Naive B cell (primary cell): ENCODE measurements around the gene ZBTB20. TPM values are rescaled to one million over a fixed set of nuclear protein-coding genes. Genes with fewer than 3 reads are reported as not detected.
A peak's percentile ranks its signal among the peaks of the same experiment; 100 is the strongest.

Experiments used
- ATAC-seq, 2 donors: fragments of 150-1000 bp; cut with Tn5 transposase; 2 replicates each; pipeline ENCODE4 v1.10.0; 2021; ENCODE audit warnings: low read depth in 2 of 2, mild to moderate bottlenecking in 2 of 2, moderate library complexity in 2 of 2
- DNase-seq: peaks from one replicate; pipeline ENCODE4 v3.0.0; 2022
- H3K27ac Mint-ChIP-seq, 6 donors: one replicate each; pipeline ENCODE4 v1.8.0; 2020 to 2022; ENCODE audit warnings: mild to moderate bottlenecking in 6 of 6, mixed read lengths in 6 of 6, moderate library complexity in 5 of 6, inconsistent platforms in 2 of 6
- H3K27me3 Mint-ChIP-seq, 3 donors: one replicate each; pipeline ENCODE4 v1.8.0; 2021 to 2022; ENCODE audit warnings: mixed read lengths in 3 of 3, mild to moderate bottlenecking in 1 of 3
- H3K36me3 Mint-ChIP-seq, 2 donors: one replicate each; pipeline ENCODE4 v1.8.0; 2020 to 2022; ENCODE audit warnings: mixed read lengths in 2 of 2, inconsistent platforms in 1 of 2, mild to moderate bottlenecking in 1 of 2
- H3K4me1 Mint-ChIP-seq, 3 donors: one replicate each; pipeline ENCODE4 v1.8.0; 2020 to 2022; ENCODE audit warnings: mixed read lengths in 3 of 3, inconsistent platforms in 1 of 3, mild to moderate bottlenecking in 1 of 3, moderate library complexity in 1 of 3
- H3K4me3 Mint-ChIP-seq, 8 donors: one replicate each; pipeline ENCODE4 v1.8.0; 2020 to 2022; ENCODE audit warnings: mild to moderate bottlenecking in 8 of 8, mixed read lengths in 8 of 8, moderate library complexity in 8 of 8, inconsistent platforms in 2 of 8
- H3K9me3 Mint-ChIP-seq, 7 donors: one replicate each; pipeline ENCODE4 v1.8.0; 2020 to 2022; ENCODE audit warnings: mixed read lengths in 7 of 7, mild to moderate bottlenecking in 5 of 7, inconsistent platforms in 2 of 7, moderate library complexity in 1 of 7
- polyA plus RNA-seq, 6 donors: library from polyadenylated mRNA; unstranded; fragments of 300-500 nt; fragmentation: Illumina TruSeq; gene quantifications; one replicate each; pipeline ENCODE4 v1.2.3, GENCODE V29; 2021; ENCODE audit warnings: low read depth in 6 of 6

The ZBTB20 gene
- polyA plus RNA-seq, 6 donors from 2014 or later: 20.4 to 38.5 (median 34.6) TPM

- H3K9me3 Mint-ChIP-seq: peaks cover 5 to 23% (median 9%) of the 10 kb centered on the region in 7 donors
- H3K36me3 Mint-ChIP-seq: peaks cover 25 to 44% of the 10 kb centered on the region in 2 donors
- peak overlapping the region in 2 of 6 donors; percentile 56 to 81 for H3K27ac Mint-ChIP-seq
- ATAC-seq: no peak
- no peaks in the 10 kb centered on the region for H3K27me3 Mint-ChIP-seq
- no peak for DNase-seq
- no peak overlapping the region for H3K4me3 Mint-ChIP-seq
- H3K4me1 Mint-ChIP-seq: peaks cover 5 to 15% (median 10%) of the 10 kb centered on the region in 3 donors
These were observed 188.2 kb downstream of the ZBTB20 start for GRCh38 chr3:114958930-114959329.

- H3K36me3 Mint-ChIP-seq: peaks cover 49 to 59% of the 10 kb centered on the region in 2 donors
- peaks cover under 1% of the 10 kb centered on the region in 3 donors for H3K4me1 Mint-ChIP-seq
These were observed 193.3 kb downstream of the ZBTB20 start for GRCh38 chr3:114953800-114954199.

GRCh38 chr3:114953215-114953799, 193.8 kb downstream of the ZBTB20 start:
- DNase-seq: no peak
- Mint-ChIP-seq H3K4me1 (no peaks in the 10 kb centered on the region), H3K27me3 (no peaks in the 10 kb centered on the region), H3K9me3 (peaks cover 13 to 45% (median 25%) of the 10 kb centered on the region in 7 donors), H3K36me3 (peaks cover 49 to 59% of the 10 kb centered on the region in 2 donors), H3K4me3 (peak overlapping the region in 1 of 8 donors; percentile 16), H3K27ac (peak overlapping the region in 1 of 6 donors; percentile 17)
- no peak for ATAC-seq

More at GRCh38 chr3:114953800-114954199, 193.3 kb downstream of the ZBTB20 start:
- H3K4me3 Mint-ChIP-seq: no peak overlapping the region
- H3K27me3 Mint-ChIP-seq: no peaks in the 10 kb centered on the region
- peaks cover 13 to 45% (median 25%) of the 10 kb centered on the region in 7 donors for H3K9me3 Mint-ChIP-seq
- DNase-seq: no peak
- no peak for ATAC-seq
- H3K27ac Mint-ChIP-seq: no peak overlapping the region

GRCh38 chr3:114942773-114943172, 204.3 kb downstream of the ZBTB20 start:
- DNase-seq (no peak), ATAC-seq (no peak)
- H3K27me3 Mint-ChIP-seq: no peaks in the 10 kb centered on the region
- H3K36me3 Mint-ChIP-seq: peaks cover 0 to 16% of the 10 kb centered on the region in 2 donors
- H3K27ac Mint-ChIP-seq: peak overlapping the region in 1 of 6 donors; percentile 36
- peaks cover 0 to 15% (median 3%) of the 10 kb centered on the region in 7 donors for H3K9me3 Mint-ChIP-seq
- H3K4me1 Mint-ChIP-seq: peaks cover 2 to 27% (median 10%) of the 10 kb centered on the region in 3 donors
- H3K4me3 Mint-ChIP-seq: no peak overlapping the region

GRCh38 chr3:114941626-114942309, 205.3 kb downstream of the ZBTB20 start:
- Mint-ChIP-seq H3K27ac (no peak overlapping the region), H3K27me3 (no peaks in the 10 kb centered on the region), H3K9me3 (peaks cover 0 to 12% (median 2%) of the 10 kb centered on the region in 7 donors), H3K36me3 (peaks cover 2 to 12% of the 10 kb centered on the region in 2 donors), H3K4me1 (peaks cover 2 to 27% (median 11%) of the 10 kb centered on the region in 3 donors), H3K4me3 (no peak overlapping the region)
- no peak for DNase-seq
- ATAC-seq: no peak

- Mint-ChIP-seq H3K4me1 (peaks cover 2 to 23% (median 14%) of the 10 kb centered on the region in 3 donors), H3K4me3 (no peak overlapping the region), H3K36me3 (peaks cover 6 to 7% of the 10 kb centered on the region in 2 donors), H3K9me3 (peaks cover 0 to 6% (median 0%) of the 10 kb centered on the region in 7 donors), H3K27me3 (no peaks in the 10 kb centered on the region), H3K27ac (no peak overlapping the region)
- no peak for DNase-seq
- no peak for ATAC-seq
These were observed 207.2 kb downstream of the ZBTB20 start for GRCh38 chr3:114939920-114940319.

GRCh38 chr3:114933407-114933806, 213.7 kb downstream of the ZBTB20 start:
- Mint-ChIP-seq H3K4me1 (peaks cover 0 to 10% (median 0%) of the 10 kb centered on the region in 3 donors), H3K9me3 (peaks cover 0 to 4% (median 0%) of the 10 kb centered on the region in 7 donors), H3K36me3 (peaks cover 22 to 27% of the 10 kb centered on the region in 2 donors), H3K4me3 (no peak overlapping the region), H3K27me3 (no peaks in the 10 kb centered on the region), H3K27ac (peak overlapping the region in 1 of 6 donors; percentile 59)
- ATAC-seq (no peak), DNase-seq (no peak)

- Mint-ChIP-seq H3K4me1 (peaks cover 0 to 6% (median 0%) of the 10 kb centered on the region in 3 donors), H3K4me3 (peak overlapping the region in 1 of 8 donors; percentile 73), H3K36me3 (peaks cover 32 to 36% of the 10 kb centered on the region in 2 donors), H3K9me3 (peaks cover 0 to 8% (median under 1%) of the 10 kb centered on the region in 7 donors), H3K27me3 (no peaks in the 10 kb centered on the region), H3K27ac (peak overlapping the region in 1 of 6 donors; percentile 2)
- DNase-seq: no peak
- no peak for ATAC-seq
These were observed 216.9 kb downstream of the ZBTB20 start for GRCh38 chr3:114929971-114930732.

- peaks cover 32 to 34% of the 10 kb centered on the region in 2 donors for H3K36me3 Mint-ChIP-seq
- peaks cover 0 to 5% (median 0%) of the 10 kb centered on the region in 3 donors for H3K4me1 Mint-ChIP-seq
- H3K27me3 Mint-ChIP-seq: no peaks in the 10 kb centered on the region
- DNase-seq (no peak), ATAC-seq (no peak)
- H3K9me3 Mint-ChIP-seq: peaks cover 0 to 8% (median 1%) of the 10 kb centered on the region in 7 donors
- H3K4me3 Mint-ChIP-seq: no peak overlapping the region
- H3K27ac Mint-ChIP-seq: no peak overlapping the region
These were observed 218.0 kb downstream of the ZBTB20 start for GRCh38 chr3:114928989-114929640.

GRCh38 chr3:114904633-114905032, 242.5 kb downstream of the ZBTB20 start:
- Mint-ChIP-seq H3K36me3 (peaks cover 17 to 24% of the 10 kb centered on the region in 2 donors), H3K9me3 (no peaks in the 10 kb centered on the region), H3K27ac (peak overlapping the region in 2 of 6 donors; percentile 46 to 54), H3K4me1 (peaks cover 10 to 35% (median 29%) of the 10 kb centered on the region in 3 donors), H3K4me3 (peak overlapping the region in 1 of 8 donors; percentile 16), H3K27me3 (no peaks in the 10 kb centered on the region)
- ATAC-seq (peak in 1 of 2 donors; percentile 32), DNase-seq (no peak)

- peaks cover 10 to 35% (median 29%) of the 10 kb centered on the region in 3 donors for H3K4me1 Mint-ChIP-seq
- ATAC-seq (no peak), DNase-seq (no peak)
- H3K9me3 Mint-ChIP-seq: no peaks in the 10 kb centered on the region
- peak overlapping the region in 2 of 6 donors; percentile 1 to 14 for H3K27ac Mint-ChIP-seq
- H3K27me3 Mint-ChIP-seq: no peaks in the 10 kb centered on the region
- H3K4me3 Mint-ChIP-seq: no peak overlapping the region
- peaks cover 7 to 17% of the 10 kb centered on the region in 2 donors for H3K36me3 Mint-ChIP-seq
These were observed 243.9 kb downstream of the ZBTB20 start for GRCh38 chr3:114903213-114903612.

- no peak overlapping the region for H3K4me3 Mint-ChIP-seq
- peaks cover 4 to 12% of the 10 kb centered on the region in 2 donors for H3K36me3 Mint-ChIP-seq
- no peak for DNase-seq
- no peak for ATAC-seq
- no peaks in the 10 kb centered on the region for H3K27me3 Mint-ChIP-seq
- peaks cover 9 to 35% (median 29%) of the 10 kb centered on the region in 3 donors for H3K4me1 Mint-ChIP-seq
- H3K9me3 Mint-ChIP-seq: no peaks in the 10 kb centered on the region
- peak overlapping the region in 1 of 6 donors; percentile 14 for H3K27ac Mint-ChIP-seq
These were observed 244.4 kb downstream of the ZBTB20 start for GRCh38 chr3:114902691-114903101.
